HCT116 (cell line): ENCODE measurements around the gene CACNA1C. TPM values are rescaled to one million over a fixed set of nuclear protein-coding genes. Genes with fewer than 3 reads are reported as not detected.

ENCODE experiments used
- ATAC-seq: fragments of 200-7000 bp; cut with Tn5 transposase; 2 replicates; pipeline ENCODE4 v1.9.1; 2020; ENCODE audit warnings: mild to moderate bottlenecking, moderate library complexity
- BruUV-seq: library from RNA; stranded (reverse); fragments of 400-500 nt; replicated peaks from 2 replicates; lab custom pipeline; 2021; lab: Mats Ljungman, UMichigan
- CTCF ChIA-PET: fragments of 300-600 bp; sonication (Branson Sonifier 250); formaldehyde crosslinking; loops from one replicate; lab custom pipeline; 2021; ENCODE audit warnings: antibody characterized with exemption; lab: Charles Lee
- POLR2A ChIA-PET: fragments of 300-600, 350-600 bp; sonication (Branson Sonifier 250); formaldehyde crosslinking; loops from one replicate; lab custom pipeline; 2021; ENCODE audit warnings: antibody characterized with exemption; lab: Charles Lee
- RAD21 ChIA-PET, 2 experiments: fragments of 300-600 bp; sonication (Branson Sonifier 250); formaldehyde crosslinking; loops; one replicate each; lab custom pipeline; 2023; ENCODE audit warnings: low total read pairs in 2 of 2; ENCODE audit not compliant: uncharacterized antibody in 2 of 2, unreplicated experiment in 2 of 2, low non-redundant PET in 1 of 2; lab: Charles Lee
- DNase-seq: peaks from one replicate; pipeline ENCODE4 v3.0.0-alpha.2; 2010; ENCODE audit warnings: low read depth, low spot score
- H2AFZ ChIP-seq: fragments of 200-600 bp; shearing (Covaris generic), sonication (generic); 2 replicates; pipeline ENCODE4 v1.6.1; 2017; ENCODE audit warnings: low read depth, mixed run types, mixed read lengths, antibody characterized with exemption, low read length; ENCODE audit not compliant: poor library complexity, severe bottlenecking
- H3K27ac ChIP-seq: 2 replicates; pipeline ENCODE4 v1.5.1; 2012; ENCODE audit warnings: low read depth, low read length
- H3K27me3 ChIP-seq: fragments of 200-600 bp; sonication (generic); 2 replicates; pipeline ENCODE4 v1.6.1; 2016; ENCODE audit warnings: mixed run types, low read length, mixed read lengths; ENCODE audit not compliant: insufficient read depth
- H3K36me3 ChIP-seq, 2 experiments: fragments of 200-500 bp in 1 of 2; fragments of 200-600 bp in 1 of 2; sonication (Bioruptor generic) in 1 of 2; sonication (generic) in 1 of 2; 2 replicates each; pipeline versions ENCODE4 v1.5.1 to v1.6.1; 2014 to 2016; ENCODE audit warnings: low read length in 2 of 2, inconsistent platforms in 1 of 2, mixed read lengths in 1 of 2, mixed run types in 1 of 2; ENCODE audit not compliant: insufficient read depth in 2 of 2, control insufficient read depth in 1 of 2
- H3K4me1 ChIP-seq, 2 experiments: fragments of 200-600 bp in 1 of 2; sonication (generic) in 1 of 2; 2 replicates each; pipeline versions ENCODE4 v1.5.1 to v1.6.1; 2012 to 2017; ENCODE audit warnings: low read length in 2 of 2, inconsistent platforms in 1 of 2, mild to moderate bottlenecking in 1 of 2, mixed read lengths in 1 of 2, mixed run types in 1 of 2, moderate library complexity in 1 of 2; ENCODE audit not compliant: insufficient read depth in 2 of 2, control insufficient read depth in 1 of 2
- H3K4me2 ChIP-seq: fragments of 200-600 bp; sonication (generic); 2 replicates; pipeline ENCODE4 v1.6.1; 2017; ENCODE audit warnings: mixed run types, low read length, mixed read lengths
- H3K4me3 ChIP-seq, 2 experiments: fragments of 200-600 bp in 1 of 2; sonication (generic) in 1 of 2; replicated peaks in 1 of 2; 2 replicates each; pipeline ENCODE4 v1.5.1; 2011 to 2016; ENCODE audit warnings: low read length in 2 of 2, control low read depth in 1 of 2, low read depth in 1 of 2, mild to moderate bottlenecking in 1 of 2, mixed read lengths in 1 of 2, mixed run types in 1 of 2
- H3K79me2 ChIP-seq: fragments of 200-600 bp; sonication (generic); 2 replicates; pipeline ENCODE4 v1.6.1; 2017; ENCODE audit warnings: mild to moderate bottlenecking, mixed run types, low read length, moderate library complexity, mixed read lengths; ENCODE audit not compliant: insufficient read depth
- H3K9ac ChIP-seq: fragments of 200-600 bp; sonication (generic); 2 replicates; pipeline ENCODE4 v1.6.1; 2016; ENCODE audit warnings: low read length, mixed read lengths
- H3K9me2 ChIP-seq: fragments of 200-600 bp; sonication (generic), shearing (Covaris generic); 2 replicates; pipeline ENCODE4 v1.6.1; 2017; ENCODE audit warnings: mixed run types, mild to moderate bottlenecking, moderate library complexity; ENCODE audit not compliant: insufficient read depth
- H3K9me3 ChIP-seq, 2 experiments: fragments of 200-500 bp in 1 of 2; fragments of 200-600 bp in 1 of 2; sonication (Bioruptor generic) in 1 of 2; sonication (generic) in 1 of 2; 2 replicates each; pipeline ENCODE4 v1.6.1; 2014 to 2017; ENCODE audit warnings: low read length in 2 of 2, mixed read lengths in 2 of 2, inconsistent platforms in 1 of 2, low read depth in 1 of 2, mild to moderate bottlenecking in 1 of 2, mixed run types in 1 of 2, moderate library complexity in 1 of 2; ENCODE audit not compliant: control insufficient read depth in 1 of 2, insufficient read depth in 1 of 2
- H4K20me1 ChIP-seq: fragments of 200-600 bp; sonication (generic), shearing (Covaris generic); 2 replicates; pipeline ENCODE4 v1.6.1; 2017; ENCODE audit warnings: mixed run types, mild to moderate bottlenecking, moderate library complexity; ENCODE audit not compliant: insufficient read depth
- CBX3 ChIP-seq: IDR thresholded peaks from 2 replicates; pipeline ENCODE4 v1.6.1; 2012; ENCODE audit warnings: low read depth
- CEBPB ChIP-seq: IDR thresholded peaks from 2 replicates; pipeline ENCODE4 v1.6.1; 2012; ENCODE audit warnings: low read depth
- CTCF ChIP-seq, 3 experiments: fragments of 200-600 bp in 1 of 3; sonication (generic) in 1 of 3; IDR thresholded peaks in 2 of 3; conservative IDR thresholded peaks in 1 of 3; 2 replicates each; pipeline ENCODE4 v1.5.1; 2012 to 2017; ENCODE audit warnings: low read depth in 2 of 3, low read length in 2 of 3, antibody characterized with exemption in 1 of 3, borderline replicate concordance in 1 of 3, control low read depth in 1 of 3, mild to moderate bottlenecking in 1 of 3, mixed read lengths in 1 of 3, mixed run types in 1 of 3, moderate library complexity in 1 of 3; ENCODE audit not compliant: insufficient read depth in 1 of 3
- EGR1 ChIP-seq: IDR thresholded peaks from 2 replicates; pipeline ENCODE4 v1.6.1; 2012; ENCODE audit warnings: low read depth
- ELF1 ChIP-seq: IDR thresholded peaks from 2 replicates; pipeline ENCODE4 v1.6.1; 2012; ENCODE audit warnings: low read depth, borderline replicate concordance
- JUND ChIP-seq: IDR thresholded peaks from 2 replicates; pipeline ENCODE4 v1.6.1; 2012
- MAX ChIP-seq: IDR thresholded peaks from 2 replicates; pipeline ENCODE4 v1.6.1; 2012
- POLR2A ChIP-seq: IDR thresholded peaks from 2 replicates; pipeline ENCODE4 v1.7.0; 2011; ENCODE audit warnings: borderline replicate concordance; ENCODE audit not compliant: insufficient read depth, insufficient read length; ENCODE audit errors: extremely low read depth
- YY1 ChIP-seq: IDR thresholded peaks from 2 replicates; pipeline ENCODE4 v1.6.1; 2011; ENCODE audit warnings: low read length, low read depth, moderate library complexity, mild to moderate bottlenecking; ENCODE audit not compliant: insufficient replicate concordance; ENCODE audit errors: extremely low read depth
- ZBTB33 ChIP-seq: IDR thresholded peaks from 2 replicates; pipeline ENCODE4 v1.6.1; 2011; ENCODE audit warnings: mild to moderate bottlenecking, low read length, moderate library complexity; ENCODE audit not compliant: insufficient replicate concordance; ENCODE audit errors: extremely low read depth
- ZFX ChIP-seq: fragments of 450-650 bp; IDR thresholded peaks from 2 replicates; pipeline ENCODE4 v1.6.1; 2017
- intact Hi-C: fragments of 100-400 bp; cut with micrococcal nuclease; formaldehyde crosslinking; loops from 2 replicates; pipeline ENCODE4 v1.10.0; 2022
- total RNA-seq: library from RNA; stranded (reverse); gene quantifications from one replicate; pipeline ENCODE4 v1.2.1, GENCODE V29; 2021; ENCODE audit not compliant: unreplicated experiment

Gene CACNA1C
- total RNA-seq, 1 experiment from 2014 or later = 0.05 TPM

GRCh38 chr12:2014231-2014630 is 38.6 kb upstream of the CACNA1C start:
- no peaks in the 10 kb centered on the region for H3K79me2 ChIP-seq
- H3K36me3 ChIP-seq = no peaks in the 10 kb centered on the region
- 0 out of 4 replicates have a peak, but pooled peaks cover 0 to 4% of the 10 kb centered on the region in 2 experiments for H3K4me1 ChIP-seq
- ChIA-PET RAD21 (no interaction called here), CTCF (no interaction called here), POLR2A (no interaction called here)
- intact Hi-C loops = no loop called here
- no TSS peak for BruUV-seq
- H2AFZ ChIP-seq = no peak overlapping the region
- no peak overlapping the region for H3K9ac ChIP-seq
- DNase-seq (no peak), ATAC-seq (no peak)
- TF ChIP-seq YY1 = no peak
- no peak for TF ChIP-seq CBX3
- TF ChIP-seq EGR1 = no peak
- TF ChIP-seq CTCF (IDR thresholded peaks at IDR 0.05 in 2 of 3, conservative IDR thresholded peaks at IDR 0.05 in 1 of 3; ENCODE audit: borderline replicate concordance in 1 of 3, insufficient read depth in 1 of 3, low read depth in 2 of 3, low read length in 2 of 3) = no peak
- H4K20me1 ChIP-seq = no peaks in the 10 kb centered on the region
- no peaks in the 10 kb centered on the region for H3K9me3 ChIP-seq
- H3K4me2 ChIP-seq = no peak overlapping the region
- no peaks in the 10 kb centered on the region for H3K27me3 ChIP-seq
- H3K4me3 ChIP-seq = no peak overlapping the region
- no peak overlapping the region for H3K27ac ChIP-seq
- no peaks in the 10 kb centered on the region for H3K9me2 ChIP-seq

GRCh38 chr12:2016862-2017545 is 35.8 kb upstream of the CACNA1C start:
- ChIA-PET CTCF (no interaction called here), POLR2A (no interaction called here)
- no TSS peak for BruUV-seq

More at GRCh38 chr12:2016862-2017545, 35.8 kb upstream of the CACNA1C start:
- intact Hi-C loops = no loop called here
- Histone ChIP-seq H3K79me2 (no peaks in the 10 kb centered on the region), H3K27ac (no peak overlapping the region), H3K4me2 (no peak overlapping the region), H3K4me3 (no peak overlapping the region), H3K36me3 (no peaks in the 10 kb centered on the region), H3K9me3 (no peaks in the 10 kb centered on the region), H4K20me1 (no peaks in the 10 kb centered on the region), H2AFZ (no peak overlapping the region), H3K9me2 (no peaks in the 10 kb centered on the region), H3K27me3 (peaks cover 15% of the 10 kb centered on the region; the same call in 1 of the 2 replicates), H3K4me1 (0 out of 4 replicates have a peak, but pooled peaks cover 0 to 4% of the 10 kb centered on the region in 2 experiments), H3K9ac (no peak overlapping the region)
- DNase-seq (no peak), ATAC-seq (no peak)
- TF ChIP-seq ELF1 (no peak), JUND (no peak), ZFX (no peak), POLR2A (no peak), CEBPB (no peak), CTCF (IDR thresholded peaks at IDR 0.05 in 2 of 3, conservative IDR thresholded peaks at IDR 0.05 in 1 of 3; ENCODE audit: borderline replicate concordance in 1 of 3, insufficient read depth in 1 of 3, low read depth in 2 of 3, low read length in 2 of 3) (no peak), ZBTB33 (no peak), MAX (no peak)
- RAD21 ChIA-PET = no interaction called here
